Mesenchymal stem cell (in vitro differentiated cells and primary cell): ENCODE data around the gene MYO15B.

ENCODE experiments used
- DNase-seq: peaks from one replicate; pipeline ENCODE4 v3.0.0-alpha.2; 2013
- H2AFZ ChIP-seq: one replicate; pipeline ENCODE4 v1.6.1; 2013; ENCODE audit warnings: low read depth, mild to moderate bottlenecking, control low read depth, inconsistent platforms, low read length, moderate library complexity
- H2AK5ac ChIP-seq: 2 replicates; pipeline ENCODE4 v1.6.1; 2013; ENCODE audit warnings: low read length, moderate library complexity, mild to moderate bottlenecking, inconsistent platforms; ENCODE audit not compliant: severe bottlenecking
- H2BK120ac ChIP-seq: one replicate; pipeline ENCODE4 v1.6.1; 2013; ENCODE audit warnings: low read depth, mild to moderate bottlenecking, inconsistent platforms, low read length, moderate library complexity
- H2BK12ac ChIP-seq, 2 experiments: one replicate each; pipeline ENCODE4 v1.6.1; 2013; ENCODE audit warnings: inconsistent platforms in 2 of 2, low read length in 2 of 2, mild to moderate bottlenecking in 2 of 2, moderate library complexity in 2 of 2, control low read depth in 1 of 2
- H2BK15ac ChIP-seq: one replicate; pipeline ENCODE4 v1.6.1; 2013; ENCODE audit warnings: mild to moderate bottlenecking, low read depth, inconsistent platforms; ENCODE audit not compliant: poor library complexity, severe bottlenecking
- H2BK5ac ChIP-seq: 2 replicates; pipeline ENCODE4 v1.6.1; 2013; ENCODE audit warnings: low read depth, mild to moderate bottlenecking, low read length, control low read depth, inconsistent platforms; ENCODE audit not compliant: poor library complexity, severe bottlenecking
- H3K14ac ChIP-seq, 2 experiments: one replicate each; pipeline ENCODE4 v1.6.1; 2013; ENCODE audit warnings: inconsistent platforms in 2 of 2, low read length in 2 of 2, control low read depth in 1 of 2, mild to moderate bottlenecking in 1 of 2, moderate library complexity in 1 of 2
- H3K18ac ChIP-seq, 2 experiments: one replicate each; pipeline ENCODE4 v1.6.1; 2013; ENCODE audit warnings: inconsistent platforms in 2 of 2, low read length in 2 of 2, control low read depth in 1 of 2, low read depth in 1 of 2, mild to moderate bottlenecking in 1 of 2
- H3K23ac ChIP-seq, 2 experiments: one replicate each; pipeline ENCODE4 v1.6.1; 2013; ENCODE audit warnings: inconsistent platforms in 2 of 2, low read length in 2 of 2, mild to moderate bottlenecking in 2 of 2, moderate library complexity in 2 of 2, control low read depth in 1 of 2
- H3K27ac ChIP-seq: 2 replicates; pipeline ENCODE4 v1.5.1; 2013; ENCODE audit warnings: mild to moderate bottlenecking, moderate library complexity, low read length, control low read depth, inconsistent platforms; ENCODE audit not compliant: poor library complexity, severe bottlenecking
- H3K27me3 ChIP-seq, 2 experiments: 2 replicates each; pipeline versions ENCODE4 v1.6.1 to v1.7.0; 2013; ENCODE audit warnings: low read length in 2 of 2, mild to moderate bottlenecking in 2 of 2, moderate library complexity in 2 of 2, control low read depth in 1 of 2, inconsistent platforms in 1 of 2; ENCODE audit not compliant: control insufficient read depth in 1 of 2, insufficient read depth in 1 of 2
- H3K36me3 ChIP-seq, 2 experiments: 2 replicates each; pipeline versions ENCODE4 v1.6.1 to v1.7.0; 2013; ENCODE audit warnings: low read length in 2 of 2, control low read depth in 1 of 2, inconsistent platforms in 1 of 2, low read depth in 1 of 2, mild to moderate bottlenecking in 1 of 2; ENCODE audit not compliant: insufficient read depth in 2 of 2, control insufficient read depth in 1 of 2
- H3K4ac ChIP-seq, 2 experiments: one replicate each; pipeline ENCODE4 v1.6.1; 2013; ENCODE audit warnings: inconsistent platforms in 2 of 2, low read length in 2 of 2, mild to moderate bottlenecking in 2 of 2, moderate library complexity in 2 of 2, control low read depth in 1 of 2, low read depth in 1 of 2
- H3K4me1 ChIP-seq: 2 replicates; pipeline ENCODE4 v1.6.1; 2013; ENCODE audit warnings: low read depth, low read length, control low read depth; ENCODE audit not compliant: control insufficient read depth, insufficient read depth
- H3K4me2 ChIP-seq: 2 replicates; pipeline ENCODE4 v1.6.1; 2013; ENCODE audit warnings: low read length, mild to moderate bottlenecking, inconsistent platforms; ENCODE audit not compliant: poor library complexity, severe bottlenecking
- H3K4me3 ChIP-seq, 2 experiments: 2 replicates each; pipeline versions ENCODE4 v1.5.1 to v1.7.0; 2013; ENCODE audit warnings: low read length in 2 of 2, mild to moderate bottlenecking in 2 of 2, control low read depth in 1 of 2, low read depth in 1 of 2; ENCODE audit not compliant: insufficient read depth in 1 of 2
- H3K79me1 ChIP-seq: replicated peaks from 2 replicates; pipeline ENCODE4 v1.6.1; 2013; ENCODE audit warnings: mild to moderate bottlenecking, control low read depth, low read length, inconsistent platforms; ENCODE audit not compliant: poor library complexity, severe bottlenecking
- H3K9ac ChIP-seq: 2 replicates; pipeline ENCODE4 v1.7.0; 2013; ENCODE audit warnings: mild to moderate bottlenecking, low read length, moderate library complexity
- H3K9me3 ChIP-seq: 2 replicates; pipeline ENCODE4 v1.7.0; 2013; ENCODE audit warnings: mild to moderate bottlenecking, low read length; ENCODE audit not compliant: control insufficient read depth
- H4K8ac ChIP-seq: one replicate; pipeline ENCODE4 v1.6.1; 2013; ENCODE audit warnings: inconsistent platforms, mild to moderate bottlenecking, low read length, moderate library complexity
- H4K91ac ChIP-seq: one replicate; pipeline ENCODE4 v1.6.1; 2013; ENCODE audit warnings: mild to moderate bottlenecking, low read length, inconsistent platforms
- WGBS: methylation state at CpG from one replicate; pipeline ENCODE4 v1.1.7; 2013; ENCODE audit warnings: mixed read lengths; 5-methylcytosine and 5-hydroxymethylcytosine counted together

The MYO15B gene

GRCh38 chr17:75666959-75667790, 79.6 kb downstream of the MYO15B start, which contains the start of the genes RECQL5 and SAP30BP:
Gene RECQL5 (minus strand): TSS chr17:75667154. CDS start chr17:75666557, 597 bp downstream.
Gene SAP30BP (plus strand): TSS chr17:75667338. CDS start chr17:75667373, 35 bp downstream.
- H2BK5ac ChIP-seq: peak within 1 kb of the TSS; percentile 87
- peak; percentile 98 for DNase-seq
- no peak within 1 kb of the TSS for H2BK12ac ChIP-seq
- H3K18ac ChIP-seq: peak within 1 kb of the TSS; percentile 88 to 97
- H3K79me1 ChIP-seq: peaks cover 21% of the 10 kb centered on the region
- no peaks in the 10 kb centered on the region for H3K9me3 ChIP-seq
- 0% methylated on average over 50 of the region's 55 CpGs for WGBS
- H3K4me3 ChIP-seq: peak within 1 kb of the TSS; percentile 98 to 99
- no peaks in the 10 kb centered on the region for H3K27me3 ChIP-seq
- peak within 1 kb of the TSS; percentile 54 for H2BK120ac ChIP-seq
- H2AFZ ChIP-seq: peak within 1 kb of the TSS; percentile 84
- no peak within 1 kb of the TSS for H2BK15ac ChIP-seq
- peak within 1 kb of the TSS; percentile 60 for H4K91ac ChIP-seq
- peaks cover 31 to 59% of the 10 kb centered on the region in 2 experiments for H3K36me3 ChIP-seq
- peak within 1 kb of the TSS; percentile 92 for H4K8ac ChIP-seq
- H3K9ac ChIP-seq: peak within 1 kb of the TSS; percentile 99
- H3K4me2 ChIP-seq: peak within 1 kb of the TSS; percentile 97
- H2AK5ac ChIP-seq: peak within 1 kb of the TSS; percentile 79
- peak within 1 kb of the TSS in 1 of 2 experiments; percentile 97 for H3K23ac ChIP-seq
- peak within 1 kb of the TSS; percentile 70 for H3K27ac ChIP-seq
- peak within 1 kb of the TSS in 1 of 2 experiments; percentile 99 for H3K14ac ChIP-seq
- peaks cover 9% of the 10 kb centered on the region for H3K4me1 ChIP-seq
- H3K4ac ChIP-seq: peak within 1 kb of the TSS; percentile 83 to 100

- H2AFZ ChIP-seq: no peak overlapping the region
- no peak overlapping the region for H3K27ac ChIP-seq
- H4K8ac ChIP-seq: peak overlapping the region; percentile 92
- peak overlapping the region; percentile 63 for H3K4me2 ChIP-seq
- peak overlapping the region; percentile 98 to 99 for H3K4me3 ChIP-seq
- H2BK15ac ChIP-seq: no peak overlapping the region
- DNase-seq: no peak
- peaks cover 18% of the 10 kb centered on the region for H3K79me1 ChIP-seq
- 0% methylated on average over 3 of the region's 4 CpGs for WGBS
- H3K9me3 ChIP-seq: no peaks in the 10 kb centered on the region
- no peak overlapping the region for H3K23ac ChIP-seq
- no peaks in the 10 kb centered on the region for H3K27me3 ChIP-seq
- peaks cover 9% of the 10 kb centered on the region for H3K4me1 ChIP-seq
- H2BK12ac ChIP-seq: no peak overlapping the region
- H2AK5ac ChIP-seq: peak overlapping the region; percentile 79
- no peak overlapping the region for H2BK5ac ChIP-seq
- no peak overlapping the region for H2BK120ac ChIP-seq
- H3K36me3 ChIP-seq: peaks cover 28 to 59% of the 10 kb centered on the region in 2 experiments
- no peak overlapping the region for H3K14ac ChIP-seq
- H3K4ac ChIP-seq: peak overlapping the region; percentile 83 to 100
- no peak overlapping the region for H3K18ac ChIP-seq
- no peak overlapping the region for H4K91ac ChIP-seq
- peak overlapping the region; percentile 99 for H3K9ac ChIP-seq
Observed at GRCh38 chr17:75667825-75668224, 80.2 kb downstream of the MYO15B start.

GRCh38 chr17:75668489-75668888, 80.9 kb downstream of the MYO15B start:
- Histone ChIP-seq H3K9me3 (no peaks in the 10 kb centered on the region), H3K4me3 (peak overlapping the region in 1 of 2 experiments; percentile 99), H3K14ac (no peak overlapping the region), H2BK120ac (no peak overlapping the region), H3K4ac (no peak overlapping the region), H3K4me1 (peaks cover 9% of the 10 kb centered on the region), H3K27ac (no peak overlapping the region), H2BK15ac (no peak overlapping the region), H3K27me3 (no peaks in the 10 kb centered on the region), H2BK12ac (no peak overlapping the region), H3K79me1 (peaks cover 20% of the 10 kb centered on the region), H3K18ac (no peak overlapping the region), H3K4me2 (peak overlapping the region; percentile 63), H2AK5ac (no peak overlapping the region), H3K23ac (no peak overlapping the region), H2BK5ac (no peak overlapping the region), H4K91ac (no peak overlapping the region), H3K9ac (peak overlapping the region; percentile 99), H2AFZ (no peak overlapping the region), H3K36me3 (peaks cover 32 to 62% of the 10 kb centered on the region in 2 experiments), H4K8ac (no peak overlapping the region)
- 97% methylated on average over 4 of the region's 4 CpGs for WGBS
- DNase-seq: no peak

- H3K4me1 ChIP-seq: peaks cover 10% of the 10 kb centered on the region
- no peak overlapping the region for H2AK5ac ChIP-seq
- no peak overlapping the region for H2BK12ac ChIP-seq
- no peak overlapping the region for H2BK15ac ChIP-seq
- H3K4ac ChIP-seq: no peak overlapping the region
- H3K27ac ChIP-seq: no peak overlapping the region
- peaks cover 12% of the 10 kb centered on the region for H3K79me1 ChIP-seq
- DNase-seq: no peak
- H3K14ac ChIP-seq: no peak overlapping the region
- H2BK5ac ChIP-seq: no peak overlapping the region
- WGBS: 98% methylated on average over 5 of the region's 5 CpGs
- no peak overlapping the region for H3K18ac ChIP-seq
- no peak overlapping the region for H3K23ac ChIP-seq
- peak overlapping the region; percentile 8 for H3K9ac ChIP-seq
- H3K4me2 ChIP-seq: no peak overlapping the region
- H2AFZ ChIP-seq: no peak overlapping the region
- H3K4me3 ChIP-seq: no peak overlapping the region
- H4K8ac ChIP-seq: no peak overlapping the region
- no peak overlapping the region for H4K91ac ChIP-seq
- no peak overlapping the region for H2BK120ac ChIP-seq
- peaks cover 37 to 56% of the 10 kb centered on the region in 2 experiments for H3K36me3 ChIP-seq
- no peaks in the 10 kb centered on the region for H3K9me3 ChIP-seq
- no peaks in the 10 kb centered on the region for H3K27me3 ChIP-seq
Observed at GRCh38 chr17:75670868-75671267, 83.3 kb downstream of the MYO15B start.
